GM21576 (cell line): ENCODE data around the gene UBC.
"Not testable (repeated sequence)": the region's sequence is repeated elsewhere in the genome, so short reads cannot be mapped to it uniquely, and the experiment has no call there.

Experiments used
- ATAC-seq: cut with Tn5 transposase; IDR thresholded peaks from one replicate; pipeline ENCODE4 v1.9.1; 2021; ENCODE audit warnings: mild to moderate bottlenecking, moderate library complexity; ENCODE audit not compliant: unreplicated experiment

Gene UBC

GRCh38 chr12:124916374-124917134 is 2.1 kb upstream of the UBC start:
- ATAC-seq = no peak

GRCh38 chr12:124915239-124916236 is 1.1 kb upstream of the UBC start:
- peak; percentile 1 for ATAC-seq

- ATAC-seq = peak; percentile 17
Measured at GRCh38 chr12:124913474-124914391, 717 bp downstream of the UBC start.

GRCh38 chr12:124912529-124913287 is 1.7 kb downstream of the UBC start:
- ATAC-seq = not testable (repeated sequence)

- ATAC-seq = not testable (repeated sequence)
Measured at GRCh38 chr12:124911521-124911920, 2.9 kb downstream of the UBC start.

- ATAC-seq = no peak
Measured at GRCh38 chr12:124910561-124911478, 3.6 kb downstream of the UBC start.

- ATAC-seq = no peak
Measured at GRCh38 chr12:124909831-124910560, 4.5 kb downstream of the UBC start.

- peak; percentile 40 for ATAC-seq
Measured at GRCh38 chr12:124906606-124907261, 7.7 kb downstream of the UBC start.

GRCh38 chr12:124904306-124905098 is 9.9 kb downstream of the UBC start:
- ATAC-seq = no peak

GRCh38 chr12:124902916-124903315 is 11.5 kb downstream of the UBC start:
- ATAC-seq = peak; percentile 33

GRCh38 chr12:124901003-124901402 is 13.4 kb downstream of the UBC start:
- ATAC-seq = no peak

GRCh38 chr12:124900345-124900795 is 14.1 kb downstream of the UBC start:
- ATAC-seq = not testable (repeated sequence)

- no peak for ATAC-seq
Measured at GRCh38 chr12:124898923-124899294, 15.5 kb downstream of the UBC start.

GRCh38 chr12:124898200-124898922 is 16.1 kb downstream of the UBC start:
- peak; percentile 34 for ATAC-seq

GRCh38 chr12:124896461-124896860 is 18.0 kb downstream of the UBC start:
- ATAC-seq = no peak
